Measurements from ENCODE around the gene CSF1. TPM values are rescaled to one million over a fixed set of nuclear protein-coding genes. Genes with fewer than 3 reads are reported as not detected.
A peak's percentile ranks its signal among the peaks of the same experiment; 100 is the strongest.
"Not testable (repeated sequence)": the region's sequence is repeated elsewhere in the genome, so short reads cannot be mapped to it uniquely, and the experiment has no call there.

Gene CSF1, protein sequence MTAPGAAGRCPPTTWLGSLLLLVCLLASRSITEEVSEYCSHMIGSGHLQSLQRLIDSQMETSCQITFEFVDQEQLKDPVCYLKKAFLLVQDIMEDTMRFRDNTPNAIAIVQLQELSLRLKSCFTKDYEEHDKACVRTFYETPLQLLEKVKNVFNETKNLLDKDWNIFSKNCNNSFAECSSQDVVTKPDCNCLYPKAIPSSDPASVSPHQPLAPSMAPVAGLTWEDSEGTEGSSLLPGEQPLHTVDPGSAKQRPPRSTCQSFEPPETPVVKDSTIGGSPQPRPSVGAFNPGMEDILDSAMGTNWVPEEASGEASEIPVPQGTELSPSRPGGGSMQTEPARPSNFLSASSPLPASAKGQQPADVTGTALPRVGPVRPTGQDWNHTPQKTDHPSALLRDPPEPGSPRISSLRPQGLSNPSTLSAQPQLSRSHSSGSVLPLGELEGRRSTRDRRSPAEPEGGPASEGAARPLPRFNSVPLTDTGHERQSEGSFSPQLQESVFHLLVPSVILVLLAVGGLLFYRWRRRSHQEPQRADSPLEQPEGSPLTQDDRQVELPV
- total RNA-seq (10 to 100 TPM; 10.3 to 13.9 TPM), polyA plus RNA-seq (10 to 100 TPM in 1 of 2 donors, 1 to 10 TPM in 1; 5.0 to 12.5 TPM)

DNA sequence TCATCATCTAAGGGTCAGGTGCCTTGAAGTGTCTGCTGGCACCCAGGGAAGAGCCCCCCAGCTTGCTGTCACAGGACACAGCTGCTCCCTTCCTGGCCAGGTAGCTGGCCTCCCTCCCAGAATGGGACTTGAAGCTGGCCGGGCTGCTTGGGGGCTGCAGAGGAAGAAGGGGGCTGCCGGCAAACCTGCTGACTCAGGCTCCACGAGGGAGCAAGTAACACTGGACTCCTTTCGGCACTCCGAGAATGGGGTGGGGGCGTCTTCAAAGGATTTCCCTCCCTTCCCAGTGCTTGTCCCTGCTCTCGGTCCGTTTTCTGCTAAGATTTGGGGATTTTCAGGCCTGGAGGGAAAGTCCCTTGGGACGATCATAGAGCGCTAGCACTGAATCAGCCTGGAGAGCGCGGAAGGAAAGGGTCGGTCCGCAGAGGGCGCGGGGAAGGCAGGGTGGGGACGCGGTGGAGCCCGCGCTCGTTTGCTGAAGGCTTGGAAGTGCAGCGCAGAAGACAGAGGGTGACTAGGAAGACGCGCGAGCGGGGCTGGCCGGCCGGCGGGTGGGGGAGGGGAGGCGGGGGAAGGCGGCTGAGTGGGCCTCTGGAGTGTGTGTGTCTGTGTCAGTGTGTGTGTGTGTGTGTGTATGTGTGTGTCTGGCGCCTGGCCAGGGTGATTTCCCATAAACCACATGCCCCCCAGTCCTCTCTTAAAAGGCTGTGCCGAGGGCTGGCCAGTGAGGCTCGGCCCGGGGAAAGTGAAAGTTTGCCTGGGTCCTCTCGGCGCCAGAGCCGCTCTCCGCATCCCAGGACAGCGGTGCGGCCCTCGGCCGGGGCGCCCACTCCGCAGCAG, at the start of gene CSF1:
TSS of gene CSF1 (plus strand) at position 727 of the 840 bp plus-strand sequence. CDS start 175 bp downstream, outside the sequence.
- Mint-ChIP-seq H3K4me1 (peaks cover 54 to 84% (median 72%) of the 10 kb centered on the region in 4 donors), H3K27me3 (peaks cover 0 to 1% of the 10 kb centered on the region in 2 donors), H3K9me3 (no peaks in the 10 kb centered on the region), H3K4me3 (peak within 1 kb of the TSS; percentile 91 to 96 (median 94)), H3K27ac (peak within 1 kb of the TSS; percentile 92 to 96 (median 94)), H3K36me3 (peaks cover 0 to 17% of the 10 kb centered on the region in 2 donors)
- Histone ChIP-seq H3K36me3 (ENCODE audit: insufficient read depth, low read length) (no peaks in the 10 kb centered on the region), H3K4me3 (ENCODE audit: low read length in 2 of 2) (peak within 1 kb of the TSS; percentile 51 to 71), H3K9me3 (ENCODE audit: control insufficient read depth in 1 of 2, low read length in 2 of 2) (no peaks in the 10 kb centered on the region), H3K27me3 (ENCODE audit: insufficient read depth, low read length) (no peaks in the 10 kb centered on the region), H3K4me1 (ENCODE audit: insufficient read depth, low read length) (peaks cover 86% of the 10 kb centered on the region), H3K27ac (ENCODE audit: low read depth, low read length) (peak within 1 kb of the TSS; percentile 57)
- intact Hi-C loops (cut with micrococcal nuclease), result loop anchor here (2.0 to 5.0 kb wide), 3 partner anchors 108 to 268 kb away; no protein-coding TSS in a partner anchor
- ChIA-PET CTCF (ENCODE audit: partially characterized antibody) (interaction anchor here (0.8 to 8.9 kb wide), 3 partner anchors 74 to 365 kb away, joined by 3 to 64 read pairs (median 3); no protein-coding TSS in a partner anchor), POLR2A (ENCODE audit: partially characterized antibody) (interaction anchor here (1.0 to 3.6 kb wide), 9 partner anchors 12 to 133 kb away, joined by 3 to 23 read pairs (median 5); partner anchors contain the start of gene AHCYL1)
- peak; percentile 51 to 77 (median 58) for DNase-seq

DNA sequence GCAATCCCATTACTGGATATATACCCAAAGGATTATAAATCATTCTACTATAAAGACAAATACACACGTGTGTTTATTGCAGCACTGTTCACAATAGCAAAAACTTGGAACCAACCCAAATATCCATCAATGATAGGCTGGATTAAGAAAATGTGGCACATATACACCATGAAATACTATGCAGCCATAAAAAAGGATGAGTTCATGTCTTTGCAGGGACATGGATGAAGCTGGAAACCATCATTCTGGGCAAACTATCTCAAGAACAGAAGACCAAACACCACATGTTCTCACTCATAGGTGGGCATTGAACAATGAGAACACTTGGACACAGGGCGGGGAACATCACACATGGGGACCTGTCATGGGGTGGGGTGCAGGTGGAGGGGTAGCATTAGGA, 49.0 kb upstream of the CSF1 start:
- H3K36me3 ChIP-seq (ENCODE audit: insufficient read depth, low read length); H3K27ac Mint-ChIP-seq; H3K4me1 ChIP-seq (ENCODE audit: insufficient read depth, low read length); DNase-seq; H3K9me3 ChIP-seq (ENCODE audit: control insufficient read depth in 1 of 2, low read length in 2 of 2); H3K4me3 Mint-ChIP-seq; H3K27me3 Mint-ChIP-seq; POLR2A ChIA-PET (ENCODE audit: partially characterized antibody); H3K27ac ChIP-seq (ENCODE audit: low read depth, low read length); H3K4me3 ChIP-seq (ENCODE audit: low read length in 2 of 2); H3K36me3 Mint-ChIP-seq; H3K27me3 ChIP-seq (ENCODE audit: insufficient read depth, low read length); intact Hi-C loops (cut with micrococcal nuclease); CTCF ChIA-PET (ENCODE audit: partially characterized antibody): not testable (repeated sequence)
- Mint-ChIP-seq H3K9me3 (peaks cover 0 to 15% (median 4%) of the 10 kb centered on the region in 8 donors), H3K4me1 (peaks cover 6 to 13% (median 11%) of the 10 kb centered on the region in 4 donors)

GRCh38 chr1:109863667-109864046, 47.0 kb upstream of the CSF1 start:
- H3K27ac ChIP-seq (ENCODE audit: low read depth, low read length), result no peak overlapping the region
- intact Hi-C loops (cut with micrococcal nuclease), result no loop called here
- Mint-ChIP-seq H3K36me3 (peaks cover 0 to 4% of the 10 kb centered on the region in 2 donors), H3K27me3 (no peaks in the 10 kb centered on the region), H3K4me1 (peaks cover 6 to 13% (median 11%) of the 10 kb centered on the region in 4 donors), H3K4me3 (peak overlapping the region in 1 of 8 donors; percentile 39), H3K27ac (peak overlapping the region in 1 of 7 donors; percentile 20), H3K9me3 (peaks cover 0 to 15% (median 4%) of the 10 kb centered on the region in 8 donors)
- no peaks in the 10 kb centered on the region for H3K9me3 ChIP-seq (ENCODE audit: control insufficient read depth in 1 of 2, low read length in 2 of 2)
- H3K27me3 ChIP-seq (ENCODE audit: insufficient read depth, low read length), result no peaks in the 10 kb centered on the region
- peaks cover 9% of the 10 kb centered on the region for H3K4me1 ChIP-seq (ENCODE audit: insufficient read depth, low read length)
- DNase-seq, result no peak
- no peaks in the 10 kb centered on the region for H3K36me3 ChIP-seq (ENCODE audit: insufficient read depth, low read length)
- POLR2A ChIA-PET (ENCODE audit: partially characterized antibody), result no interaction called here
- no peak overlapping the region for H3K4me3 ChIP-seq (ENCODE audit: low read length in 2 of 2)
- CTCF ChIA-PET (ENCODE audit: partially characterized antibody), result interaction anchor here (1.6 kb wide), 1 partner anchor 71 kb away, joined by 3 read pairs; no protein-coding TSS in a partner anchor

GRCh38 chr1:109864047-109864822, 46.4 kb upstream of the CSF1 start:
- DNase-seq, result peak in 3 of 5 donors; percentile 2 to 8 (median 6)
- H3K27ac ChIP-seq (ENCODE audit: low read depth, low read length), result no peak overlapping the region
- POLR2A ChIA-PET (ENCODE audit: partially characterized antibody), result no interaction called here
- H3K27ac Mint-ChIP-seq, result no peak overlapping the region
- peaks cover 6 to 13% (median 11%) of the 10 kb centered on the region in 4 donors for H3K4me1 Mint-ChIP-seq
- CTCF ChIA-PET (ENCODE audit: partially characterized antibody), result interaction anchor here (1.6 kb wide), 1 partner anchor 71 kb away, joined by 3 read pairs; no protein-coding TSS in a partner anchor
- peak overlapping the region in 1 of 8 donors; percentile 39 for H3K4me3 Mint-ChIP-seq
- no peaks in the 10 kb centered on the region for H3K27me3 ChIP-seq (ENCODE audit: insufficient read depth, low read length)
- H3K36me3 ChIP-seq (ENCODE audit: insufficient read depth, low read length), result no peaks in the 10 kb centered on the region
- peaks cover 0 to 4% of the 10 kb centered on the region in 2 donors for H3K36me3 Mint-ChIP-seq
- peaks cover 9% of the 10 kb centered on the region for H3K4me1 ChIP-seq (ENCODE audit: insufficient read depth, low read length)
- no peaks in the 10 kb centered on the region for H3K9me3 ChIP-seq (ENCODE audit: control insufficient read depth in 1 of 2, low read length in 2 of 2)
- intact Hi-C loops (cut with micrococcal nuclease), result no loop called here
- no peak overlapping the region for H3K4me3 ChIP-seq (ENCODE audit: low read length in 2 of 2)
- H3K9me3 Mint-ChIP-seq, result peaks cover 0 to 15% (median 4%) of the 10 kb centered on the region in 8 donors
- no peaks in the 10 kb centered on the region for H3K27me3 Mint-ChIP-seq

DNA sequence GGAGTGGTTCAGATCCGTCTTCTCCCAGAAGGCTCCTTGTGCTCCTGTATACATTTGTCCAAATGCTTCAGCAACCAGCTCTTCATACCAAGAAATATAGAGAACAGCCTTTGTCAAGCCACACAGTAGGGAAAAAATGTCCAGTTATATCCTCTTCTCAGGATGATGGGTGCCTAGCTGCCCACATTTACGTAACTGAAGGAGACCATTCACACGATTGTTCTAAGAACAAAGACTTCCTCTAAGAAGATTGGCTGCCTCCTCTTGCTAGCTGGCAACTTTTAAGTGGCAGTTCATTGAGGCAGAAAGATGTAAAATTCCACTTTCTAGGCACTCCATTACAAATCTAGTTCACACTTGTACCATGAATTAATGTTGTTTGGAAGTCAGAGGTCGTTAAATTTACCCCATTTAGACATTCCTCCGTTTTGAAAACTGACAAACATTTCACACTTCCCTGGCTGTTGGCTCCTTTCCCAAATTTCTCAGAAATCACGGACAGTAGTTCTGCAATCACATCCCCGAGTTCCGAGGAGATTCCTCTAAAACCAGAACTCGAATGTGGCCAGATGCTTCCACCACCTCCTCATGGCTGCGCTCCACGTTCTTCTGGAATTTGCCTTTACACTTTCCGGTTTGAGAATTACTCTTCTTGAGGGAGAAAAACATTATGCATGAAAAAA, 45.6 kb upstream of the CSF1 start:
- H3K36me3 Mint-ChIP-seq, result peaks cover 0 to 4% of the 10 kb centered on the region in 2 donors
- H3K4me1 Mint-ChIP-seq, result peaks cover 6 to 13% (median 11%) of the 10 kb centered on the region in 4 donors
- intact Hi-C loops (cut with micrococcal nuclease), result no loop called here
- H3K9me3 Mint-ChIP-seq, result peaks cover 0 to 14% (median 4%) of the 10 kb centered on the region in 8 donors
- ChIA-PET POLR2A (ENCODE audit: partially characterized antibody) (no interaction called here), CTCF (ENCODE audit: partially characterized antibody) (no interaction called here)
- H3K27me3 ChIP-seq (ENCODE audit: insufficient read depth, low read length), result no peaks in the 10 kb centered on the region
- no peaks in the 10 kb centered on the region for H3K27me3 Mint-ChIP-seq
- peaks cover 9% of the 10 kb centered on the region for H3K4me1 ChIP-seq (ENCODE audit: insufficient read depth, low read length)
- no peaks in the 10 kb centered on the region for H3K36me3 ChIP-seq (ENCODE audit: insufficient read depth, low read length)
- DNase-seq, result no peak
- H3K27ac ChIP-seq (ENCODE audit: low read depth, low read length), result no peak overlapping the region
- H3K4me3 ChIP-seq (ENCODE audit: low read length in 2 of 2), result no peak overlapping the region
- H3K4me3 Mint-ChIP-seq, result no peak overlapping the region
- H3K27ac Mint-ChIP-seq, result no peak overlapping the region
- H3K9me3 ChIP-seq (ENCODE audit: control insufficient read depth in 1 of 2, low read length in 2 of 2), result no peaks in the 10 kb centered on the region

- no peak overlapping the region for H3K27ac ChIP-seq (ENCODE audit: low read depth, low read length)
- ChIA-PET POLR2A (ENCODE audit: partially characterized antibody) (no interaction called here), CTCF (ENCODE audit: partially characterized antibody) (no interaction called here)
- H3K36me3 ChIP-seq (ENCODE audit: insufficient read depth, low read length), result no peaks in the 10 kb centered on the region
- intact Hi-C loops (cut with micrococcal nuclease), result no loop called here
- no peak overlapping the region for H3K4me3 ChIP-seq (ENCODE audit: low read length in 2 of 2)
- no peaks in the 10 kb centered on the region for H3K9me3 ChIP-seq (ENCODE audit: control insufficient read depth in 1 of 2, low read length in 2 of 2)
- Mint-ChIP-seq H3K27ac (no peak overlapping the region), H3K4me1 (peaks cover 6 to 12% (median 9%) of the 10 kb centered on the region in 4 donors), H3K9me3 (peaks cover 0 to 13% (median 3%) of the 10 kb centered on the region in 8 donors), H3K27me3 (no peaks in the 10 kb centered on the region), H3K36me3 (peaks cover 0 to 4% of the 10 kb centered on the region in 2 donors), H3K4me3 (no peak overlapping the region)
- peaks cover 9% of the 10 kb centered on the region for H3K4me1 ChIP-seq (ENCODE audit: insufficient read depth, low read length)
- no peak for DNase-seq
- no peaks in the 10 kb centered on the region for H3K27me3 ChIP-seq (ENCODE audit: insufficient read depth, low read length)
Observed at GRCh38 chr1:109866071-109866470, 44.6 kb upstream of the CSF1 start.

All from CD4-positive, alpha-beta memory T cell (primary cell).